Cerebellar cortex (tissue), 1 donor: Measurements from ENCODE around the gene FAM185A.
"Not testable (repeated sequence)": the region's sequence is repeated elsewhere in the genome, so short reads cannot be mapped to it uniquely, and the experiment has no call there.

ENCODE experiments used
- DNase-seq: peaks from one replicate; pipeline ENCODE4 v3.0.0-alpha.2; 2015; ENCODE audit warnings: low spot score

The FAM185A gene

GRCh38 chr7:102830197-102830596 is 81.4 kb downstream of the FAM185A start:
- DNase-seq, result no peak

- no peak for DNase-seq
These were observed 83.9 kb downstream of the FAM185A start for GRCh38 chr7:102832674-102833073.

- DNase-seq, result no peak
These were observed 84.5 kb downstream of the FAM185A start for GRCh38 chr7:102833343-102833742.

- DNase-seq, result no peak
These were observed 85.7 kb downstream of the FAM185A start for GRCh38 chr7:102834466-102834865.

GRCh38 chr7:102834999-102835398 is 86.2 kb downstream of the FAM185A start:
- no peak for DNase-seq

- no peak for DNase-seq
These were observed 87.6 kb downstream of the FAM185A start for GRCh38 chr7:102836191-102836919.

GRCh38 chr7:102836977-102837376 is 88.2 kb downstream of the FAM185A start:
- DNase-seq, result no peak

GRCh38 chr7:102837802-102838201 is 89.0 kb downstream of the FAM185A start:
- no peak for DNase-seq

- not testable (repeated sequence) for DNase-seq
These were observed 89.8 kb downstream of the FAM185A start for GRCh38 chr7:102838572-102839101.

GRCh38 chr7:102840404-102840803 is 91.6 kb downstream of the FAM185A start:
- DNase-seq, result no peak

- no peak for DNase-seq
These were observed 92.5 kb downstream of the FAM185A start for GRCh38 chr7:102841290-102841689.

GRCh38 chr7:102842284-102842683 is 93.5 kb downstream of the FAM185A start:
- DNase-seq, result no peak

- DNase-seq, result no peak
These were observed 95.1 kb downstream of the FAM185A start for GRCh38 chr7:102843850-102844249.

GRCh38 chr7:102845346-102845745 is 96.5 kb downstream of the FAM185A start:
- DNase-seq, result no peak

GRCh38 chr7:102849079-102849478 is 100.3 kb downstream of the FAM185A start:
- DNase-seq, result no peak

- DNase-seq, result no peak
These were observed 100.7 kb downstream of the FAM185A start for GRCh38 chr7:102849538-102849937.

GRCh38 chr7:102856036-102856435 is 107.2 kb downstream of the FAM185A start:
- DNase-seq, result no peak
